H1 (cell line): ENCODE results near the gene MPP4. TPM values are rescaled to one million over a fixed set of nuclear protein-coding genes. Genes with fewer than 3 reads are reported as not detected.

Experiments used
- CTCF ChIA-PET: fragments of 300-600 bp; sonication (Branson Sonifier 250); formaldehyde crosslinking; loops from one replicate; lab custom pipeline; 2021; ENCODE audit not compliant: partially characterized antibody; lab: Charles Lee
- POLR2A ChIA-PET: fragments of 300-600 bp; sonication (Branson Sonifier 250); formaldehyde crosslinking; loops from one replicate; lab custom pipeline; 2021; ENCODE audit warnings: inconsistent platforms; ENCODE audit not compliant: partially characterized antibody; lab: Charles Lee
- DNase-seq, 2 experiments: peaks; one replicate each; pipeline versions ENCODE4 v3.0.0 to v3.0.0-alpha.2; 2010 to 2022; ENCODE audit warnings: low spot score in 2 of 2, low read depth in 1 of 2, mixed read lengths in 1 of 2
- FAIRE-seq: peaks from 2 replicates; lab custom pipeline; 2011; peaks lifted over from hg19 to GRCh38; lab: Jason Lieb, UNC
- H2AFZ ChIP-seq: 2 replicates; pipeline ENCODE4 v1.8.1; 2012; ENCODE audit warnings: low read length, inconsistent platforms
- H2AK5ac ChIP-seq: 2 replicates; pipeline ENCODE4 v1.6.1; 2013; ENCODE audit warnings: low read depth, low read length
- H2BK120ac ChIP-seq: replicated peaks from 2 replicates; pipeline ENCODE3; 2013; ENCODE audit warnings: low read depth, low read length, inconsistent platforms
- H2BK12ac ChIP-seq: 2 replicates; pipeline ENCODE4 v1.6.1; 2013; ENCODE audit warnings: low read depth, low read length
- H2BK15ac ChIP-seq: 2 replicates; pipeline ENCODE4 v1.6.1; 2013; ENCODE audit warnings: low read length
- H2BK20ac ChIP-seq: 2 replicates; pipeline ENCODE4 v1.6.1; 2013; ENCODE audit warnings: low read length
- H2BK5ac ChIP-seq: 2 replicates; pipeline ENCODE4 v1.6.1; 2013; ENCODE audit warnings: low read depth, low read length
- H3K14ac ChIP-seq: 2 replicates; pipeline ENCODE4 v1.6.1; 2013; ENCODE audit warnings: inconsistent platforms; ENCODE audit not compliant: insufficient read length
- H3K18ac ChIP-seq: 2 replicates; pipeline ENCODE4 v1.6.1; 2013; ENCODE audit warnings: low read length; ENCODE audit errors: extremely low read depth
- H3K23ac ChIP-seq: 2 replicates; pipeline ENCODE4 v1.6.1; 2013; ENCODE audit warnings: inconsistent platforms; ENCODE audit not compliant: insufficient read length
- H3K23me2 ChIP-seq: 2 replicates; pipeline ENCODE4 v1.6.1; 2013; ENCODE audit warnings: low read depth, low read length
- H3K27ac ChIP-seq: 2 replicates; pipeline ENCODE4 v1.6.1; 2011; ENCODE audit warnings: low read depth, low read length, inconsistent platforms
- H3K27me3 ChIP-seq, 4 experiments: replicated peaks in 1 of 4; 1 replicate in 1 of 4; 2 replicates in 3 of 4; pipeline versions ENCODE4 v1.6.1 to v1.8.1; 2011 to 2013; ENCODE audit warnings: low read length in 3 of 4, mild to moderate bottlenecking in 3 of 4, inconsistent platforms in 2 of 4, mixed read lengths in 2 of 4, moderate library complexity in 1 of 4; ENCODE audit not compliant: control insufficient read depth in 3 of 4, insufficient read depth in 3 of 4; ENCODE audit errors: extremely low read depth in 1 of 4
- H3K36me3 ChIP-seq, 4 experiments: 2 replicates each; pipeline versions ENCODE4 v1.6.1 to v1.8.1; 2011 to 2013; ENCODE audit warnings: mild to moderate bottlenecking in 4 of 4, low read length in 3 of 4, moderate library complexity in 2 of 4, control low read depth in 1 of 4, inconsistent platforms in 1 of 4; ENCODE audit not compliant: insufficient read depth in 4 of 4, control insufficient read depth in 2 of 4
- H3K4ac ChIP-seq: replicated peaks from 2 replicates; pipeline ENCODE3; 2013; ENCODE audit warnings: low read length, low read depth, mixed read lengths, inconsistent platforms; ENCODE audit not compliant: insufficient read length
- H3K4me1 ChIP-seq, 4 experiments: replicated peaks in 1 of 4; 1 replicate in 1 of 4; 2 replicates in 3 of 4; pipeline versions ENCODE4 v1.6.1 to v1.8.1; 2011 to 2013; ENCODE audit warnings: low read length in 3 of 4, inconsistent platforms in 2 of 4, mixed read lengths in 1 of 4; ENCODE audit not compliant: insufficient read depth in 4 of 4, control insufficient read depth in 3 of 4
- H3K4me2 ChIP-seq, 2 experiments: 2 replicates each; pipeline versions ENCODE4 v1.6.1 to v1.8.1; 2011 to 2013; ENCODE audit warnings: low read depth in 2 of 2, low read length in 2 of 2, control low read depth in 1 of 2, inconsistent platforms in 1 of 2, mild to moderate bottlenecking in 1 of 2; ENCODE audit not compliant: insufficient read depth in 1 of 2
- H3K4me3 ChIP-seq, 4 experiments: fragments of 200-600, 300-600 bp in 1 of 4; sonication (generic), shearing (Covaris generic), sonication (Bioruptor Twin) in 1 of 4; 2 replicates each; pipeline versions ENCODE4 v1.5.1 to v1.8.1; 2011 to 2016; ENCODE audit warnings: low read length in 4 of 4, low read depth in 3 of 4, control low read depth in 2 of 4, inconsistent platforms in 2 of 4, mild to moderate bottlenecking in 2 of 4, mixed read lengths in 1 of 4, moderate library complexity in 1 of 4; ENCODE audit not compliant: insufficient read depth in 2 of 4; ENCODE audit errors: extremely low read depth in 1 of 4
- H3K56ac ChIP-seq: replicated peaks from 2 replicates; pipeline ENCODE3; 2013; ENCODE audit warnings: low read depth, mild to moderate bottlenecking, mixed read lengths, low read length, inconsistent platforms; ENCODE audit not compliant: insufficient read length
- H3K79me1 ChIP-seq: 2 replicates; pipeline ENCODE4 v1.6.1; 2013; ENCODE audit warnings: low read depth, low read length, control low read depth
- H3K79me2 ChIP-seq, 2 experiments: 2 replicates each; pipeline versions ENCODE4 v1.6.1 to v1.8.1; 2012 to 2013; ENCODE audit warnings: low read length in 2 of 2, mild to moderate bottlenecking in 2 of 2, inconsistent platforms in 1 of 2; ENCODE audit not compliant: insufficient read depth in 2 of 2, control insufficient read depth in 1 of 2
- H3K9ac ChIP-seq, 4 experiments: replicated peaks in 1 of 4; 1 replicate in 1 of 4; 2 replicates in 3 of 4; pipeline versions ENCODE4 v1.6.1 to v1.8.1; 2011 to 2013; ENCODE audit warnings: low read depth in 3 of 4, low read length in 3 of 4, control low read depth in 2 of 4, mild to moderate bottlenecking in 2 of 4, moderate library complexity in 2 of 4, inconsistent platforms in 1 of 4; ENCODE audit errors: extremely low read depth in 1 of 4
- H3K9me3 ChIP-seq, 2 experiments: 2 replicates each; pipeline versions ENCODE4 v1.6.1 to v1.8.1; 2012 to 2013; ENCODE audit warnings: mild to moderate bottlenecking in 2 of 2, moderate library complexity in 2 of 2, control low read depth in 1 of 2, inconsistent platforms in 1 of 2, low read depth in 1 of 2, low read length in 1 of 2, mixed read lengths in 1 of 2; ENCODE audit not compliant: insufficient read depth in 2 of 2
- H4K20me1 ChIP-seq, 2 experiments: replicated peaks in 1 of 2; 2 replicates each; pipeline versions ENCODE3 to v1.8.1; 2011 to 2013; ENCODE audit warnings: inconsistent platforms in 2 of 2, low read length in 2 of 2, mild to moderate bottlenecking in 1 of 2; ENCODE audit not compliant: insufficient read depth in 2 of 2, control insufficient read depth in 1 of 2
- H4K5ac ChIP-seq: 2 replicates; pipeline ENCODE4 v1.6.1; 2013; ENCODE audit warnings: low read length, low read depth, mixed read lengths, inconsistent platforms; ENCODE audit not compliant: insufficient read length
- H4K8ac ChIP-seq: 2 replicates; pipeline ENCODE4 v1.8.0; 2013; ENCODE audit warnings: mild to moderate bottlenecking, moderate library complexity, low read length, inconsistent platforms; ENCODE audit not compliant: insufficient read depth; ENCODE audit errors: extremely low read depth
- H4K91ac ChIP-seq: replicated peaks from 2 replicates; pipeline ENCODE3; 2013; ENCODE audit warnings: low read length, mixed read lengths, inconsistent platforms; ENCODE audit not compliant: insufficient read length
- KDM1A ChIP-seq: fragments of 200-600, 300-600 bp; sonication (generic); IDR thresholded peaks from 2 replicates; pipeline ENCODE4 v1.7.1; 2016; ENCODE audit warnings: mild to moderate bottlenecking, low read length, borderline replicate concordance
- POLR2A ChIP-seq, 2 experiments: IDR thresholded peaks; 1 replicate in 1 of 2; 2 replicates in 1 of 2; pipeline ENCODE4 v1.6.1; 2011; ENCODE audit warnings: low read depth in 2 of 2, low read length in 2 of 2, mild to moderate bottlenecking in 2 of 2; ENCODE audit errors: control extremely low read depth in 1 of 2
- RAD21 ChIP-seq, 2 experiments: IDR thresholded peaks in 1 of 2; conservative IDR thresholded peaks in 1 of 2; 2 replicates each; pipeline ENCODE4 v1.6.1; 2011; ENCODE audit warnings: low read depth in 2 of 2, low read length in 2 of 2, improper control_type of control experiment in 1 of 2, inconsistent platforms in 1 of 2, mild to moderate bottlenecking in 1 of 2, moderate library complexity in 1 of 2
- RXRA ChIP-seq: IDR thresholded peaks from 2 replicates; pipeline ENCODE4 v1.6.1; 2011; ENCODE audit warnings: low read depth, mild to moderate bottlenecking, low read length, moderate library complexity; ENCODE audit not compliant: insufficient read depth
- WGBS, 2 experiments: shearing (Covaris generic) in 1 of 2; methylation state at CpG; one replicate each; pipeline versions ENCODE4 v1.1.6 to v1.1.7; 2013 to 2015; ENCODE audit warnings: low lambda C conversion rate in 2 of 2, mixed read lengths in 2 of 2, inconsistent platforms in 1 of 2, low coverage in 1 of 2, missing lambda C conversion rate in 1 of 2; ENCODE audit not compliant: insufficient replicate concordance in 2 of 2, insufficient coverage in 1 of 2, insufficient read length in 1 of 2; ENCODE audit errors: extremely low coverage in 1 of 2, missing lambda C conversion rate in 1 of 2; 5-methylcytosine and 5-hydroxymethylcytosine counted together
- polyA plus RNA-seq, 7 experiments: library from polyadenylated mRNA; depleted of rRNA in 3 of 7; stranded (reverse) in 5 of 7; unstranded in 2 of 7; fragments of >200 nt in 5 of 7; fragments of 200-250 nt in 2 of 7; gene quantifications; 1 replicate in 5 of 7; 2 replicates in 1 of 7; 4 replicates in 1 of 7; pipeline versions ENCODE4 v1.2.1 to v1.2.3, GENCODE V29; 2011 to 2013; ENCODE audit warnings: missing spikeins in 2 of 7, mixed read lengths in 2 of 7
- total RNA-seq: library from RNA; stranded (reverse); fragmentation: NEBNext Ultra II Directional; extraction: Animal tissue kit (Norgen Biotek cat#: 25700); gene quantifications from 2 replicates; pipeline ENCODE4 v1.2.1, GENCODE V29; 2021
- TF ChIP-seq, protein P1 (sequence below), 3 experiments: IDR thresholded peaks; 1 replicate in 2 of 3; 2 replicates in 1 of 3; pipeline versions ENCODE4 v1.5.1 to v1.6.1; 2011; ENCODE audit warnings: low read length in 3 of 3, mild to moderate bottlenecking in 3 of 3, inconsistent platforms in 2 of 3, low read depth in 1 of 3, moderate library complexity in 1 of 3; ENCODE audit not compliant: insufficient read depth in 1 of 3; ENCODE audit errors: control extremely low read depth in 1 of 3
- TF ChIP-seq, protein P2 (sequence below): IDR thresholded peaks from 2 replicates; pipeline ENCODE4 v1.6.1; 2012; ENCODE audit warnings: inconsistent platforms

Gene MPP4
- total and polyA plus RNA-seq, 2 of the 8 experiments (the other 6 are each of a cell fraction or from before 2014, with no cell fraction given) = not detected

DNA sequence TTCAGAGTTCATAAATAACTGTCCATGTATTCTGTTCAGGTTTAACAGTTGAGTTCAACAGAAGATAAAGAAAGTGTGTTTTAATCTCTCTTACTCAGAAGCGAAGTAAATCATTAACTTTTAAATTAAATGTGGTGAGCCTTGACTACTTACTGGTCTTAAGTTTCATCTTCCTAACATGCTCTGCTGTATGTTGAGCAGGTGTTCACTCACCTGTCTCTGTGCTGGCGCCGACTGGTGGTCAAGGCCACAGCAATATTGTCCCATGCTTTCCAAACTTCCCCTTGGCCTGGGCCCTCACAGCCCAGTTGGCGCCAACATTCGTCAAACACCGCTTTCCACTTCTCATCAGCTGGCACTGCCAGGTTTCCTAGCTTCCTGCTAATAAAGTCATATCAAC, 17.0 kb upstream of the MPP4 start:
- Histone ChIP-seq H2AFZ (no peak overlapping the region), H3K79me1 (no peaks in the 10 kb centered on the region), H4K91ac (no peak overlapping the region), H3K27me3 (no peaks in the 10 kb centered on the region), H4K5ac (no peak overlapping the region), H3K9ac (no peak overlapping the region), H2AK5ac (no peak overlapping the region), H3K23me2 (no peaks in the 10 kb centered on the region), H3K36me3 (peaks cover 2 to 27% (median 7%) of the 10 kb centered on the region in 4 experiments; a peak in 7 of 8 replicates), H3K9me3 (no peaks in the 10 kb centered on the region), H3K4me2 (no peak overlapping the region), H2BK20ac (no peak overlapping the region), H3K14ac (no peak overlapping the region), H3K56ac (no peak overlapping the region), H4K20me1 (no peaks in the 10 kb centered on the region), H3K4me1 (no peaks in the 10 kb centered on the region), H3K4ac (no peak overlapping the region), H3K4me3 (no peak overlapping the region), H2BK120ac (no peak overlapping the region), H2BK12ac (no peak overlapping the region), H3K23ac (no peak overlapping the region), H2BK15ac (no peak overlapping the region), H3K79me2 (no peaks in the 10 kb centered on the region), H4K8ac (no peak overlapping the region), H3K27ac (no peak overlapping the region), H2BK5ac (no peak overlapping the region), H3K18ac (no peak overlapping the region)
- FAIRE-seq = no peak
- ChIA-PET POLR2A (no interaction called here), CTCF (interaction anchor here (0.8 kb wide), 1 partner anchor 34 kb away, joined by 3 read pairs; no protein-coding TSS in a partner anchor)
- TF ChIP-seq POLR2A (IDR thresholded peaks at IDR 0.05; ENCODE audit: control extremely low read depth in 1 of 2, low read depth in 2 of 2, low read length in 2 of 2) (no peak), KDM1A (no peak), RXRA (no peak), RAD21 (IDR thresholded peaks at IDR 0.05 in 1 of 2, conservative IDR thresholded peaks at IDR 0.05 in 1 of 2; ENCODE audit: low read depth in 2 of 2, low read length in 2 of 2) (peak; percentile 16 to 19; a peak in 2 of 4 replicates)
- TF ChIP-seq, protein P1, sequence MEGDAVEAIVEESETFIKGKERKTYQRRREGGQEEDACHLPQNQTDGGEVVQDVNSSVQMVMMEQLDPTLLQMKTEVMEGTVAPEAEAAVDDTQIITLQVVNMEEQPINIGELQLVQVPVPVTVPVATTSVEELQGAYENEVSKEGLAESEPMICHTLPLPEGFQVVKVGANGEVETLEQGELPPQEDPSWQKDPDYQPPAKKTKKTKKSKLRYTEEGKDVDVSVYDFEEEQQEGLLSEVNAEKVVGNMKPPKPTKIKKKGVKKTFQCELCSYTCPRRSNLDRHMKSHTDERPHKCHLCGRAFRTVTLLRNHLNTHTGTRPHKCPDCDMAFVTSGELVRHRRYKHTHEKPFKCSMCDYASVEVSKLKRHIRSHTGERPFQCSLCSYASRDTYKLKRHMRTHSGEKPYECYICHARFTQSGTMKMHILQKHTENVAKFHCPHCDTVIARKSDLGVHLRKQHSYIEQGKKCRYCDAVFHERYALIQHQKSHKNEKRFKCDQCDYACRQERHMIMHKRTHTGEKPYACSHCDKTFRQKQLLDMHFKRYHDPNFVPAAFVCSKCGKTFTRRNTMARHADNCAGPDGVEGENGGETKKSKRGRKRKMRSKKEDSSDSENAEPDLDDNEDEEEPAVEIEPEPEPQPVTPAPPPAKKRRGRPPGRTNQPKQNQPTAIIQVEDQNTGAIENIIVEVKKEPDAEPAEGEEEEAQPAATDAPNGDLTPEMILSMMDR (IDR thresholded peaks at IDR 0.05; ENCODE audit: control extremely low read depth in 1 of 3, insufficient read depth in 1 of 3, low read depth in 1 of 3, low read length in 3 of 3) = peak in 2 of 3 experiments; percentile 8 to 14; a peak in 2 of 4 replicates
- TF ChIP-seq, protein P2, sequence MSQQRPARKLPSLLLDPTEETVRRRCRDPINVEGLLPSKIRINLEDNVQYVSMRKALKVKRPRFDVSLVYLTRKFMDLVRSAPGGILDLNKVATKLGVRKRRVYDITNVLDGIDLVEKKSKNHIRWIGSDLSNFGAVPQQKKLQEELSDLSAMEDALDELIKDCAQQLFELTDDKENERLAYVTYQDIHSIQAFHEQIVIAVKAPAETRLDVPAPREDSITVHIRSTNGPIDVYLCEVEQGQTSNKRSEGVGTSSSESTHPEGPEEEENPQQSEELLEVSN = no peak
- no peak for DNase-seq
- WGBS, 2 experiments = 88% methylated on average over 6 of the region's 6 CpGs; no CpG with 5 or more reads in 1 of the 2 experiments
